Endothelial cell (in vitro differentiated cells): ENCODE results near the gene SRRM3. TPM values are rescaled to one million over a fixed set of nuclear protein-coding genes. Genes with fewer than 3 reads are reported as not detected.
"Not testable (repeated sequence)": the region's sequence is repeated elsewhere in the genome, so short reads cannot be mapped to it uniquely, and the experiment has no call there.

ENCODE experiments used
- DNase-seq: peaks from one replicate; pipeline ENCODE4 v3.0.0; 2021; ENCODE audit warnings: low spot score
- H3K27ac Mint-ChIP-seq: one replicate; pipeline ENCODE4 v1.8.0; 2021; ENCODE audit warnings: mixed read lengths, inconsistent platforms; ENCODE audit not compliant: unreplicated experiment
- H3K27me3 Mint-ChIP-seq: one replicate; pipeline ENCODE4 v1.8.0; 2021; ENCODE audit warnings: mild to moderate bottlenecking, moderate library complexity, mixed read lengths, inconsistent platforms; ENCODE audit not compliant: unreplicated experiment
- H3K36me3 Mint-ChIP-seq: one replicate; pipeline ENCODE4 v1.8.0; 2021; ENCODE audit warnings: mild to moderate bottlenecking, low read depth, mixed read lengths, inconsistent platforms; ENCODE audit not compliant: unreplicated experiment
- H3K4me1 Mint-ChIP-seq: one replicate; pipeline ENCODE4 v1.8.0; 2021; ENCODE audit warnings: mild to moderate bottlenecking, mixed read lengths, inconsistent platforms; ENCODE audit not compliant: unreplicated experiment
- H3K4me3 Mint-ChIP-seq: one replicate; pipeline ENCODE4 v1.8.0; 2021; ENCODE audit warnings: mild to moderate bottlenecking, mixed read lengths, inconsistent platforms; ENCODE audit not compliant: unreplicated experiment
- H3K9me3 Mint-ChIP-seq: one replicate; pipeline ENCODE4 v1.8.0; 2021; ENCODE audit warnings: mixed read lengths, inconsistent platforms; ENCODE audit not compliant: unreplicated experiment
- total RNA-seq: library from RNA; stranded (reverse); fragmentation: NEBNext Ultra II Directional; extraction: Animal tissue kit (Norgen Biotek cat#: 25700); gene quantifications from one replicate; pipeline ENCODE4 v1.2.1, GENCODE V29; 2021; ENCODE audit not compliant: unreplicated experiment
- TF ChIP-seq, protein P1 (sequence below): fragments of 200-600 bp; sonication (generic); IDR thresholded peaks from one replicate; pipeline ENCODE4 v1.5.0; 2021; ENCODE audit warnings: antibody characterized with exemption; ENCODE audit not compliant: unreplicated experiment

The SRRM3 gene
- total RNA-seq, 1 donor from 2014 or later, result 27.1 TPM

GRCh38 chr7:76234282-76234584 is 32.5 kb downstream of the SRRM3 start:
- no peak for DNase-seq
- H3K4me1 Mint-ChIP-seq, result peaks cover 11% of the 10 kb centered on the region
- H3K9me3 Mint-ChIP-seq, result no peaks in the 10 kb centered on the region
- peak overlapping the region; percentile 45 for H3K27ac Mint-ChIP-seq
- TF ChIP-seq, protein P1, sequence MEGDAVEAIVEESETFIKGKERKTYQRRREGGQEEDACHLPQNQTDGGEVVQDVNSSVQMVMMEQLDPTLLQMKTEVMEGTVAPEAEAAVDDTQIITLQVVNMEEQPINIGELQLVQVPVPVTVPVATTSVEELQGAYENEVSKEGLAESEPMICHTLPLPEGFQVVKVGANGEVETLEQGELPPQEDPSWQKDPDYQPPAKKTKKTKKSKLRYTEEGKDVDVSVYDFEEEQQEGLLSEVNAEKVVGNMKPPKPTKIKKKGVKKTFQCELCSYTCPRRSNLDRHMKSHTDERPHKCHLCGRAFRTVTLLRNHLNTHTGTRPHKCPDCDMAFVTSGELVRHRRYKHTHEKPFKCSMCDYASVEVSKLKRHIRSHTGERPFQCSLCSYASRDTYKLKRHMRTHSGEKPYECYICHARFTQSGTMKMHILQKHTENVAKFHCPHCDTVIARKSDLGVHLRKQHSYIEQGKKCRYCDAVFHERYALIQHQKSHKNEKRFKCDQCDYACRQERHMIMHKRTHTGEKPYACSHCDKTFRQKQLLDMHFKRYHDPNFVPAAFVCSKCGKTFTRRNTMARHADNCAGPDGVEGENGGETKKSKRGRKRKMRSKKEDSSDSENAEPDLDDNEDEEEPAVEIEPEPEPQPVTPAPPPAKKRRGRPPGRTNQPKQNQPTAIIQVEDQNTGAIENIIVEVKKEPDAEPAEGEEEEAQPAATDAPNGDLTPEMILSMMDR, result no peak
- H3K4me3 Mint-ChIP-seq, result no peak overlapping the region
- H3K27me3 Mint-ChIP-seq, result peaks cover 2% of the 10 kb centered on the region
- no peaks in the 10 kb centered on the region for H3K36me3 Mint-ChIP-seq

GRCh38 chr7:76234931-76235441 is 33.3 kb downstream of the SRRM3 start:
- DNase-seq, result peak; percentile 92
- no peaks in the 10 kb centered on the region for H3K36me3 Mint-ChIP-seq
- peaks cover 11% of the 10 kb centered on the region for H3K4me1 Mint-ChIP-seq
- H3K27ac Mint-ChIP-seq, result no peak overlapping the region
- H3K27me3 Mint-ChIP-seq, result peaks cover 2% of the 10 kb centered on the region
- H3K4me3 Mint-ChIP-seq, result no peak overlapping the region
- no peaks in the 10 kb centered on the region for H3K9me3 Mint-ChIP-seq
- TF ChIP-seq, protein P1, result no peak

GRCh38 chr7:76236224-76236623 is 34.5 kb downstream of the SRRM3 start:
- no peak overlapping the region for H3K27ac Mint-ChIP-seq
- H3K4me3 Mint-ChIP-seq, result no peak overlapping the region
- H3K36me3 Mint-ChIP-seq, result no peaks in the 10 kb centered on the region
- H3K27me3 Mint-ChIP-seq, result no peaks in the 10 kb centered on the region
- H3K9me3 Mint-ChIP-seq, result no peaks in the 10 kb centered on the region
- H3K4me1 Mint-ChIP-seq, result peaks cover 11% of the 10 kb centered on the region
- TF ChIP-seq, protein P1, result no peak
- DNase-seq, result no peak

GRCh38 chr7:76238326-76238725 is 36.6 kb downstream of the SRRM3 start:
- H3K27me3 Mint-ChIP-seq, result no peaks in the 10 kb centered on the region
- peaks cover 8% of the 10 kb centered on the region for H3K4me1 Mint-ChIP-seq
- no peak overlapping the region for H3K4me3 Mint-ChIP-seq
- no peaks in the 10 kb centered on the region for H3K36me3 Mint-ChIP-seq
- no peaks in the 10 kb centered on the region for H3K9me3 Mint-ChIP-seq
- peak overlapping the region; percentile 30 for H3K27ac Mint-ChIP-seq
- no peak for DNase-seq
- TF ChIP-seq, protein P1, result no peak

DNA sequence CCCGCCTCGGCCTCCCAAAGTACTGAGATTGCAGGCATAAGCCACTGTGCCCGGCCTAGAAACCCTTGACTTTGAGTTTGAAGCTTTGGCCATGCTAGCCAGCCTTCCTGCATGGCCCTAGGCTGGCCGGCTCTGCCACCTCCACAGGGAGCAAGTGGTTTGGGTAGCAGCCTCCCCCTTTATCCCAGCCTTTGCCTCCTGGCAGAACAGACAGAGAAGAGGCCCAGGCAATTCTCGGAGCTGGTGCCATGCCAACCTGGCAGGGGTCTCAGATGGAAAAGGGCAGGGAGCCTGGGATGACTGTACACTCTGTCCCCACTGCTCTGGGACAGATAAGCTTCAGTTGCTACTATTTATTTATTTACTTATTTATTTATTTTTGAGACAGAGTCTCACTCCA is 39.4 kb downstream of the SRRM3 start:
- Mint-ChIP-seq H3K36me3 (no peaks in the 10 kb centered on the region), H3K27ac (no peak overlapping the region), H3K4me1 (no peaks in the 10 kb centered on the region), H3K4me3 (no peak overlapping the region), H3K27me3 (no peaks in the 10 kb centered on the region), H3K9me3 (no peaks in the 10 kb centered on the region)
- TF ChIP-seq, protein P1, result no peak
- no peak for DNase-seq

GRCh38 chr7:76242517-76243063 is 40.9 kb downstream of the SRRM3 start:
- H3K27ac Mint-ChIP-seq, H3K9me3 Mint-ChIP-seq, H3K36me3 Mint-ChIP-seq, H3K4me3 Mint-ChIP-seq, H3K27me3 Mint-ChIP-seq, H3K4me1 Mint-ChIP-seq, DNase-seq: not testable (repeated sequence)
